Measurements from ENCODE around the gene EHD4.

Gene EHD4

GRCh38 chr15:41995476-41995855 lies 23.1 kb upstream of the EHD4 start:
- H3K4me3 ChIP-seq (ENCODE audit: low read depth in 1 of 5, low read length in 5 of 5), result no peak overlapping the region
- H3K27ac ChIP-seq (ENCODE audit: low read depth, low read length), result no peak overlapping the region
- H3K27me3 ChIP-seq (ENCODE audit: control insufficient read depth in 5 of 5, insufficient read depth in 4 of 5, low read length in 5 of 5), result peaks cover 0 to 4% (median 0%) of the 10 kb centered on the region in 5 donors
- H3K36me3 ChIP-seq (ENCODE audit: control insufficient read depth in 5 of 5, insufficient read depth in 5 of 5, low read length in 5 of 5), result no peaks in the 10 kb centered on the region
- H3K9me3 ChIP-seq (ENCODE audit: control insufficient read depth in 5 of 5, low read length in 5 of 5), result no peaks in the 10 kb centered on the region
- peaks cover 0 to 3% (median 0%) of the 10 kb centered on the region in 5 donors for H3K4me1 ChIP-seq (ENCODE audit: control insufficient read depth in 5 of 5, insufficient read depth in 5 of 5, low read length in 5 of 5)
- H3K9ac ChIP-seq (ENCODE audit: low read length in 5 of 5), result no peak overlapping the region

- H3K27me3 ChIP-seq (ENCODE audit: control insufficient read depth in 5 of 5, insufficient read depth in 4 of 5, low read length in 5 of 5), result peaks cover 0 to 4% (median 0%) of the 10 kb centered on the region in 5 donors
- H3K27ac ChIP-seq (ENCODE audit: low read depth, low read length), result no peak overlapping the region
- no peak overlapping the region for H3K4me3 ChIP-seq (ENCODE audit: low read depth in 1 of 5, low read length in 5 of 5)
- H3K9ac ChIP-seq (ENCODE audit: low read length in 5 of 5), result no peak overlapping the region
- H3K9me3 ChIP-seq (ENCODE audit: control insufficient read depth in 5 of 5, low read length in 5 of 5), result no peaks in the 10 kb centered on the region
- no peaks in the 10 kb centered on the region for H3K36me3 ChIP-seq (ENCODE audit: control insufficient read depth in 5 of 5, insufficient read depth in 5 of 5, low read length in 5 of 5)
- peaks cover 0 to 3% (median 0%) of the 10 kb centered on the region in 5 donors for H3K4me1 ChIP-seq (ENCODE audit: control insufficient read depth in 5 of 5, insufficient read depth in 5 of 5, low read length in 5 of 5)
These were observed 22.6 kb upstream of the EHD4 start for GRCh38 chr15:41994772-41995475.

GRCh38 chr15:41994171-41994650 lies 21.9 kb upstream of the EHD4 start:
- no peaks in the 10 kb centered on the region for H3K9me3 ChIP-seq (ENCODE audit: control insufficient read depth in 5 of 5, low read length in 5 of 5)
- H3K27ac ChIP-seq (ENCODE audit: low read depth, low read length), result no peak overlapping the region
- H3K27me3 ChIP-seq (ENCODE audit: control insufficient read depth in 5 of 5, insufficient read depth in 4 of 5, low read length in 5 of 5), result peaks cover 0 to 3% (median under 1%) of the 10 kb centered on the region in 5 donors
- H3K4me1 ChIP-seq (ENCODE audit: control insufficient read depth in 5 of 5, insufficient read depth in 5 of 5, low read length in 5 of 5), result peaks cover 0 to 3% (median 0%) of the 10 kb centered on the region in 5 donors
- H3K9ac ChIP-seq (ENCODE audit: low read length in 5 of 5), result no peak overlapping the region
- no peaks in the 10 kb centered on the region for H3K36me3 ChIP-seq (ENCODE audit: control insufficient read depth in 5 of 5, insufficient read depth in 5 of 5, low read length in 5 of 5)
- H3K4me3 ChIP-seq (ENCODE audit: low read depth in 1 of 5, low read length in 5 of 5), result no peak overlapping the region

GRCh38 chr15:41993472-41994170 lies 21.3 kb upstream of the EHD4 start:
- Histone ChIP-seq H3K27me3 (ENCODE audit: control insufficient read depth in 5 of 5, insufficient read depth in 4 of 5, low read length in 5 of 5) (peaks cover 0 to 3% (median 0%) of the 10 kb centered on the region in 5 donors), H3K4me1 (ENCODE audit: control insufficient read depth in 5 of 5, insufficient read depth in 5 of 5, low read length in 5 of 5) (peaks cover 0 to 3% (median 0%) of the 10 kb centered on the region in 5 donors), H3K9ac (ENCODE audit: low read length in 5 of 5) (no peak overlapping the region), H3K4me3 (ENCODE audit: low read depth in 1 of 5, low read length in 5 of 5) (no peak overlapping the region), H3K27ac (ENCODE audit: low read depth, low read length) (no peak overlapping the region), H3K9me3 (ENCODE audit: control insufficient read depth in 5 of 5, low read length in 5 of 5) (no peaks in the 10 kb centered on the region), H3K36me3 (ENCODE audit: control insufficient read depth in 5 of 5, insufficient read depth in 5 of 5, low read length in 5 of 5) (no peaks in the 10 kb centered on the region)

GRCh38 chr15:41992803-41993190 lies 20.4 kb upstream of the EHD4 start:
- Histone ChIP-seq H3K36me3 (ENCODE audit: control insufficient read depth in 5 of 5, insufficient read depth in 5 of 5, low read length in 5 of 5) (no peaks in the 10 kb centered on the region), H3K27me3 (ENCODE audit: control insufficient read depth in 5 of 5, insufficient read depth in 4 of 5, low read length in 5 of 5) (peaks cover 0 to 3% (median 0%) of the 10 kb centered on the region in 5 donors), H3K4me3 (ENCODE audit: low read depth in 1 of 5, low read length in 5 of 5) (no peak overlapping the region), H3K9ac (ENCODE audit: low read length in 5 of 5) (no peak overlapping the region), H3K27ac (ENCODE audit: low read depth, low read length) (no peak overlapping the region), H3K9me3 (ENCODE audit: control insufficient read depth in 5 of 5, low read length in 5 of 5) (no peaks in the 10 kb centered on the region), H3K4me1 (ENCODE audit: control insufficient read depth in 5 of 5, insufficient read depth in 5 of 5, low read length in 5 of 5) (peaks cover 0 to 3% (median 0%) of the 10 kb centered on the region in 5 donors)

- Histone ChIP-seq H3K36me3 (ENCODE audit: control insufficient read depth in 5 of 5, insufficient read depth in 5 of 5, low read length in 5 of 5) (no peaks in the 10 kb centered on the region), H3K9ac (ENCODE audit: low read length in 5 of 5) (no peak overlapping the region), H3K4me1 (ENCODE audit: control insufficient read depth in 5 of 5, insufficient read depth in 5 of 5, low read length in 5 of 5) (peaks cover 0 to 3% (median 0%) of the 10 kb centered on the region in 5 donors), H3K27ac (ENCODE audit: low read depth, low read length) (no peak overlapping the region), H3K9me3 (ENCODE audit: control insufficient read depth in 5 of 5, low read length in 5 of 5) (no peaks in the 10 kb centered on the region), H3K4me3 (ENCODE audit: low read depth in 1 of 5, low read length in 5 of 5) (no peak overlapping the region), H3K27me3 (ENCODE audit: control insufficient read depth in 5 of 5, insufficient read depth in 4 of 5, low read length in 5 of 5) (peaks cover 0 to 3% (median 0%) of the 10 kb centered on the region in 5 donors)
These were observed 19.9 kb upstream of the EHD4 start for GRCh38 chr15:41992151-41992802.

- Histone ChIP-seq H3K36me3 (ENCODE audit: control insufficient read depth in 5 of 5, insufficient read depth in 5 of 5, low read length in 5 of 5) (no peaks in the 10 kb centered on the region), H3K9ac (ENCODE audit: low read length in 5 of 5) (no peak overlapping the region)
These were observed 18.3 kb upstream of the EHD4 start for GRCh38 chr15:41990691-41991090.

GRCh38 chr15:41990243-41990605 lies 17.9 kb upstream of the EHD4 start:
- H3K4me3 ChIP-seq (ENCODE audit: low read depth in 1 of 5, low read length in 5 of 5), result no peak overlapping the region
- H3K27me3 ChIP-seq (ENCODE audit: control insufficient read depth in 5 of 5, insufficient read depth in 4 of 5, low read length in 5 of 5), result peaks cover 0 to 3% (median 0%) of the 10 kb centered on the region in 5 donors
- no peak overlapping the region for H3K9ac ChIP-seq (ENCODE audit: low read length in 5 of 5)
- no peaks in the 10 kb centered on the region for H3K36me3 ChIP-seq (ENCODE audit: control insufficient read depth in 5 of 5, insufficient read depth in 5 of 5, low read length in 5 of 5)
- no peaks in the 10 kb centered on the region for H3K9me3 ChIP-seq (ENCODE audit: control insufficient read depth in 5 of 5, low read length in 5 of 5)
- no peak overlapping the region for H3K27ac ChIP-seq (ENCODE audit: low read depth, low read length)
- peaks cover 1 to 5% (median 3%) of the 10 kb centered on the region in 5 donors for H3K4me1 ChIP-seq (ENCODE audit: control insufficient read depth in 5 of 5, insufficient read depth in 5 of 5, low read length in 5 of 5)

More at GRCh38 chr15:41990691-41991090, 18.3 kb upstream of the EHD4 start:
- no peaks in the 10 kb centered on the region for H3K9me3 ChIP-seq (ENCODE audit: control insufficient read depth in 5 of 5, low read length in 5 of 5)
- H3K4me1 ChIP-seq (ENCODE audit: control insufficient read depth in 5 of 5, insufficient read depth in 5 of 5, low read length in 5 of 5), result peaks cover 0 to 3% (median 0%) of the 10 kb centered on the region in 5 donors
- H3K4me3 ChIP-seq (ENCODE audit: low read depth in 1 of 5, low read length in 5 of 5), result no peak overlapping the region
- no peak overlapping the region for H3K27ac ChIP-seq (ENCODE audit: low read depth, low read length)
- peaks cover 0 to 3% (median 0%) of the 10 kb centered on the region in 5 donors for H3K27me3 ChIP-seq (ENCODE audit: control insufficient read depth in 5 of 5, insufficient read depth in 4 of 5, low read length in 5 of 5)

- Histone ChIP-seq H3K36me3 (ENCODE audit: control insufficient read depth in 5 of 5, insufficient read depth in 5 of 5, low read length in 5 of 5) (no peaks in the 10 kb centered on the region), H3K27ac (ENCODE audit: low read depth, low read length) (no peak overlapping the region), H3K9me3 (ENCODE audit: control insufficient read depth in 5 of 5, low read length in 5 of 5) (no peaks in the 10 kb centered on the region), H3K27me3 (ENCODE audit: control insufficient read depth in 5 of 5, insufficient read depth in 4 of 5, low read length in 5 of 5) (peaks cover 0 to 3% (median 0%) of the 10 kb centered on the region in 5 donors), H3K4me1 (ENCODE audit: control insufficient read depth in 5 of 5, insufficient read depth in 5 of 5, low read length in 5 of 5) (peaks cover 1 to 8% (median 3%) of the 10 kb centered on the region in 5 donors), H3K4me3 (ENCODE audit: low read depth in 1 of 5, low read length in 5 of 5) (no peak overlapping the region), H3K9ac (ENCODE audit: low read length in 5 of 5) (no peak overlapping the region)
These were observed 17.4 kb upstream of the EHD4 start for GRCh38 chr15:41989573-41990242.

All from subcutaneous abdominal adipose tissue (tissue), 5 donors.